Medulla oblongata (tissue), 1 donor: ENCODE measurements around the gene SLC19A2.

ENCODE experiments used
- DNase-seq: peaks from one replicate; pipeline ENCODE4 v3.0.0-alpha.2; 2015; ENCODE audit errors: extremely low spot score

The SLC19A2 gene

GRCh38 chr1:169475806-169476387 lies 9.8 kb downstream of the SLC19A2 start:
- DNase-seq = no peak

GRCh38 chr1:169474302-169474995 lies 11.3 kb downstream of the SLC19A2 start:
- no peak for DNase-seq

- DNase-seq = no peak
Measured at GRCh38 chr1:169473347-169473746, 12.4 kb downstream of the SLC19A2 start.

GRCh38 chr1:169472738-169473137 lies 13.0 kb downstream of the SLC19A2 start:
- DNase-seq = no peak

- no peak for DNase-seq
Measured at GRCh38 chr1:169468982-169469381, 16.8 kb downstream of the SLC19A2 start.

- peak; percentile 30 for DNase-seq
Measured at GRCh38 chr1:169466259-169467230, 19.2 kb downstream of the SLC19A2 start.

- no peak for DNase-seq
Measured at GRCh38 chr1:169465281-169465680, 20.5 kb downstream of the SLC19A2 start.

- no peak for DNase-seq
Measured at GRCh38 chr1:169462385-169462784, 23.4 kb downstream of the SLC19A2 start.

GRCh38 chr1:169461390-169462000 lies 24.2 kb downstream of the SLC19A2 start:
- DNase-seq = no peak

GRCh38 chr1:169460191-169460833 lies 25.4 kb downstream of the SLC19A2 start:
- DNase-seq = no peak

- DNase-seq = no peak
Measured at GRCh38 chr1:169457443-169457842, 28.3 kb downstream of the SLC19A2 start.

- no peak for DNase-seq
Measured at GRCh38 chr1:169456029-169456428, 29.7 kb downstream of the SLC19A2 start.

GRCh38 chr1:169452921-169453320 lies 32.8 kb downstream of the SLC19A2 start:
- no peak for DNase-seq

GRCh38 chr1:169451218-169451824 lies 34.4 kb downstream of the SLC19A2 start:
- no peak for DNase-seq

- no peak for DNase-seq
Measured at GRCh38 chr1:169443923-169444322, 41.8 kb downstream of the SLC19A2 start.

- DNase-seq = peak; percentile 72
Measured at GRCh38 chr1:169427081-169427641, 58.6 kb downstream of the SLC19A2 start, which contains the start of gene CCDC181. Gene CCDC181, minus strand, starts transcription at chr1:169427474. Its CDS starts 2,547 bp downstream, at chr1:169424927.

GRCh38 chr1:169426174-169426705 lies 59.5 kb downstream of the SLC19A2 start:
- DNase-seq = peak; percentile 32

GRCh38 chr1:169421309-169421708 lies 64.4 kb downstream of the SLC19A2 start:
- no peak for DNase-seq

- no peak for DNase-seq
Measured at GRCh38 chr1:169414952-169415351, 70.8 kb downstream of the SLC19A2 start.
